H1 (cell line): ENCODE results near the gene ZFAND4. TPM values are rescaled to one million over a fixed set of nuclear protein-coding genes. Genes with fewer than 3 reads are reported as not detected.

Experiments used
- CTCF ChIA-PET: fragments of 300-600 bp; sonication (Branson Sonifier 250); formaldehyde crosslinking; loops from one replicate; lab custom pipeline; 2021; ENCODE audit not compliant: partially characterized antibody; lab: Charles Lee
- POLR2A ChIA-PET: fragments of 300-600 bp; sonication (Branson Sonifier 250); formaldehyde crosslinking; loops from one replicate; lab custom pipeline; 2021; ENCODE audit warnings: inconsistent platforms; ENCODE audit not compliant: partially characterized antibody; lab: Charles Lee
- DNase-seq, 2 experiments: peaks; one replicate each; pipeline versions ENCODE4 v3.0.0 to v3.0.0-alpha.2; 2010 to 2022; ENCODE audit warnings: low spot score in 2 of 2, low read depth in 1 of 2, mixed read lengths in 1 of 2
- FAIRE-seq: peaks from 2 replicates; lab custom pipeline; 2011; peaks lifted over from hg19 to GRCh38; lab: Jason Lieb, UNC
- H2AFZ ChIP-seq: 2 replicates; pipeline ENCODE4 v1.8.1; 2012; ENCODE audit warnings: low read length, inconsistent platforms
- H2AK5ac ChIP-seq: 2 replicates; pipeline ENCODE4 v1.6.1; 2013; ENCODE audit warnings: low read depth, low read length
- H2BK120ac ChIP-seq: replicated peaks from 2 replicates; pipeline ENCODE3; 2013; ENCODE audit warnings: low read depth, low read length, inconsistent platforms
- H2BK12ac ChIP-seq: 2 replicates; pipeline ENCODE4 v1.6.1; 2013; ENCODE audit warnings: low read depth, low read length
- H2BK15ac ChIP-seq: 2 replicates; pipeline ENCODE4 v1.6.1; 2013; ENCODE audit warnings: low read length
- H2BK20ac ChIP-seq: 2 replicates; pipeline ENCODE4 v1.6.1; 2013; ENCODE audit warnings: low read length
- H2BK5ac ChIP-seq: 2 replicates; pipeline ENCODE4 v1.6.1; 2013; ENCODE audit warnings: low read depth, low read length
- H3K14ac ChIP-seq: 2 replicates; pipeline ENCODE4 v1.6.1; 2013; ENCODE audit warnings: inconsistent platforms; ENCODE audit not compliant: insufficient read length
- H3K18ac ChIP-seq: 2 replicates; pipeline ENCODE4 v1.6.1; 2013; ENCODE audit warnings: low read length; ENCODE audit errors: extremely low read depth
- H3K23ac ChIP-seq: 2 replicates; pipeline ENCODE4 v1.6.1; 2013; ENCODE audit warnings: inconsistent platforms; ENCODE audit not compliant: insufficient read length
- H3K23me2 ChIP-seq: 2 replicates; pipeline ENCODE4 v1.6.1; 2013; ENCODE audit warnings: low read depth, low read length
- H3K27ac ChIP-seq: 2 replicates; pipeline ENCODE4 v1.6.1; 2011; ENCODE audit warnings: low read depth, low read length, inconsistent platforms
- H3K27me3 ChIP-seq, 4 experiments: replicated peaks in 1 of 4; 1 replicate in 1 of 4; 2 replicates in 3 of 4; pipeline versions ENCODE4 v1.6.1 to v1.8.1; 2011 to 2013; ENCODE audit warnings: low read length in 3 of 4, mild to moderate bottlenecking in 3 of 4, inconsistent platforms in 2 of 4, mixed read lengths in 2 of 4, moderate library complexity in 1 of 4; ENCODE audit not compliant: control insufficient read depth in 3 of 4, insufficient read depth in 3 of 4; ENCODE audit errors: extremely low read depth in 1 of 4
- H3K36me3 ChIP-seq, 4 experiments: 2 replicates each; pipeline versions ENCODE4 v1.6.1 to v1.8.1; 2011 to 2013; ENCODE audit warnings: mild to moderate bottlenecking in 4 of 4, low read length in 3 of 4, moderate library complexity in 2 of 4, control low read depth in 1 of 4, inconsistent platforms in 1 of 4; ENCODE audit not compliant: insufficient read depth in 4 of 4, control insufficient read depth in 2 of 4
- H3K4ac ChIP-seq: replicated peaks from 2 replicates; pipeline ENCODE3; 2013; ENCODE audit warnings: low read length, low read depth, mixed read lengths, inconsistent platforms; ENCODE audit not compliant: insufficient read length
- H3K4me1 ChIP-seq, 4 experiments: replicated peaks in 1 of 4; 1 replicate in 1 of 4; 2 replicates in 3 of 4; pipeline versions ENCODE4 v1.6.1 to v1.8.1; 2011 to 2013; ENCODE audit warnings: low read length in 3 of 4, inconsistent platforms in 2 of 4, mixed read lengths in 1 of 4; ENCODE audit not compliant: insufficient read depth in 4 of 4, control insufficient read depth in 3 of 4
- H3K4me2 ChIP-seq, 2 experiments: 2 replicates each; pipeline versions ENCODE4 v1.6.1 to v1.8.1; 2011 to 2013; ENCODE audit warnings: low read depth in 2 of 2, low read length in 2 of 2, control low read depth in 1 of 2, inconsistent platforms in 1 of 2, mild to moderate bottlenecking in 1 of 2; ENCODE audit not compliant: insufficient read depth in 1 of 2
- H3K4me3 ChIP-seq, 4 experiments: fragments of 200-600, 300-600 bp in 1 of 4; sonication (generic), shearing (Covaris generic), sonication (Bioruptor Twin) in 1 of 4; 2 replicates each; pipeline versions ENCODE4 v1.5.1 to v1.8.1; 2011 to 2016; ENCODE audit warnings: low read length in 4 of 4, low read depth in 3 of 4, control low read depth in 2 of 4, inconsistent platforms in 2 of 4, mild to moderate bottlenecking in 2 of 4, mixed read lengths in 1 of 4, moderate library complexity in 1 of 4; ENCODE audit not compliant: insufficient read depth in 2 of 4; ENCODE audit errors: extremely low read depth in 1 of 4
- H3K56ac ChIP-seq: replicated peaks from 2 replicates; pipeline ENCODE3; 2013; ENCODE audit warnings: low read depth, mild to moderate bottlenecking, mixed read lengths, low read length, inconsistent platforms; ENCODE audit not compliant: insufficient read length
- H3K79me1 ChIP-seq: 2 replicates; pipeline ENCODE4 v1.6.1; 2013; ENCODE audit warnings: low read depth, low read length, control low read depth
- H3K79me2 ChIP-seq, 2 experiments: 2 replicates each; pipeline versions ENCODE4 v1.6.1 to v1.8.1; 2012 to 2013; ENCODE audit warnings: low read length in 2 of 2, mild to moderate bottlenecking in 2 of 2, inconsistent platforms in 1 of 2; ENCODE audit not compliant: insufficient read depth in 2 of 2, control insufficient read depth in 1 of 2
- H3K9ac ChIP-seq, 4 experiments: replicated peaks in 1 of 4; 1 replicate in 1 of 4; 2 replicates in 3 of 4; pipeline versions ENCODE4 v1.6.1 to v1.8.1; 2011 to 2013; ENCODE audit warnings: low read depth in 3 of 4, low read length in 3 of 4, control low read depth in 2 of 4, mild to moderate bottlenecking in 2 of 4, moderate library complexity in 2 of 4, inconsistent platforms in 1 of 4; ENCODE audit errors: extremely low read depth in 1 of 4
- H3K9me3 ChIP-seq, 2 experiments: 2 replicates each; pipeline versions ENCODE4 v1.6.1 to v1.8.1; 2012 to 2013; ENCODE audit warnings: mild to moderate bottlenecking in 2 of 2, moderate library complexity in 2 of 2, control low read depth in 1 of 2, inconsistent platforms in 1 of 2, low read depth in 1 of 2, low read length in 1 of 2, mixed read lengths in 1 of 2; ENCODE audit not compliant: insufficient read depth in 2 of 2
- H4K20me1 ChIP-seq, 2 experiments: replicated peaks in 1 of 2; 2 replicates each; pipeline versions ENCODE3 to v1.8.1; 2011 to 2013; ENCODE audit warnings: inconsistent platforms in 2 of 2, low read length in 2 of 2, mild to moderate bottlenecking in 1 of 2; ENCODE audit not compliant: insufficient read depth in 2 of 2, control insufficient read depth in 1 of 2
- H4K5ac ChIP-seq: 2 replicates; pipeline ENCODE4 v1.6.1; 2013; ENCODE audit warnings: low read length, low read depth, mixed read lengths, inconsistent platforms; ENCODE audit not compliant: insufficient read length
- H4K8ac ChIP-seq: 2 replicates; pipeline ENCODE4 v1.8.0; 2013; ENCODE audit warnings: mild to moderate bottlenecking, moderate library complexity, low read length, inconsistent platforms; ENCODE audit not compliant: insufficient read depth; ENCODE audit errors: extremely low read depth
- H4K91ac ChIP-seq: replicated peaks from 2 replicates; pipeline ENCODE3; 2013; ENCODE audit warnings: low read length, mixed read lengths, inconsistent platforms; ENCODE audit not compliant: insufficient read length
- ATF3 ChIP-seq: IDR thresholded peaks from 2 replicates; pipeline ENCODE4 v1.6.1; 2011; ENCODE audit warnings: low read depth, mild to moderate bottlenecking, low read length; ENCODE audit not compliant: insufficient read depth
- BACH1 ChIP-seq: IDR thresholded peaks from 2 replicates; pipeline ENCODE4 v1.6.1; 2012; ENCODE audit warnings: low read length, improper control_type of control experiment
- BCL11A ChIP-seq, 2 experiments: IDR thresholded peaks; one replicate each; pipeline ENCODE4 v1.6.1; 2011; ENCODE audit warnings: low read depth in 2 of 2, low read length in 2 of 2, mild to moderate bottlenecking in 2 of 2
- CEBPB ChIP-seq: IDR thresholded peaks from 2 replicates; pipeline ENCODE4 v1.6.1; 2012; ENCODE audit warnings: low read depth, low read length
- EP300 ChIP-seq, 2 experiments: IDR thresholded peaks; 1 replicate in 1 of 2; 2 replicates in 1 of 2; pipeline ENCODE4 v1.6.1; 2011 to 2012; ENCODE audit warnings: low read depth in 2 of 2, low read length in 2 of 2, mild to moderate bottlenecking in 2 of 2, borderline replicate concordance in 1 of 2, inconsistent platforms in 1 of 2, moderate library complexity in 1 of 2
- JUN ChIP-seq: IDR thresholded peaks from 2 replicates; pipeline ENCODE4 v1.6.1; 2011; ENCODE audit warnings: low read depth, mild to moderate bottlenecking, improper control_type of control experiment, low read length
- RBBP5 ChIP-seq: IDR thresholded peaks from 2 replicates; pipeline ENCODE4 v1.7.1; 2012; ENCODE audit warnings: low read depth, mild to moderate bottlenecking, inconsistent platforms, low read length, moderate library complexity, borderline replicate concordance
- RFX5 ChIP-seq: IDR thresholded peaks from 2 replicates; pipeline ENCODE4 v1.6.1; 2011; ENCODE audit warnings: low read depth, low read length, improper control_type of control experiment, borderline replicate concordance
- SP4 ChIP-seq: IDR thresholded peaks from 2 replicates; pipeline ENCODE4 v1.6.1; 2012; ENCODE audit warnings: low read length, inconsistent platforms
- TCF12 ChIP-seq: IDR thresholded peaks from 2 replicates; pipeline ENCODE4 v1.6.1; 2011; ENCODE audit warnings: low read depth, mild to moderate bottlenecking, low read length
- TEAD4 ChIP-seq: IDR thresholded peaks from 2 replicates; pipeline ENCODE4 v1.6.1; 2012; ENCODE audit warnings: low read depth, low read length, inconsistent platforms, mixed read lengths
- YY1 ChIP-seq: IDR thresholded peaks from 2 replicates; pipeline ENCODE4 v1.6.1; 2011; ENCODE audit warnings: low read depth, mild to moderate bottlenecking, low read length
- ZNF274 ChIP-seq: IDR thresholded peaks from 2 replicates; pipeline ENCODE4 v1.7.0; 2012; ENCODE audit warnings: low read length, borderline replicate concordance; ENCODE audit errors: extremely low read depth
- WGBS, 2 experiments: shearing (Covaris generic) in 1 of 2; methylation state at CpG; one replicate each; pipeline versions ENCODE4 v1.1.6 to v1.1.7; 2013 to 2015; ENCODE audit warnings: low lambda C conversion rate in 2 of 2, mixed read lengths in 2 of 2, inconsistent platforms in 1 of 2, low coverage in 1 of 2, missing lambda C conversion rate in 1 of 2; ENCODE audit not compliant: insufficient replicate concordance in 2 of 2, insufficient coverage in 1 of 2, insufficient read length in 1 of 2; ENCODE audit errors: extremely low coverage in 1 of 2, missing lambda C conversion rate in 1 of 2; 5-methylcytosine and 5-hydroxymethylcytosine counted together
- polyA plus RNA-seq, 7 experiments: library from polyadenylated mRNA; depleted of rRNA in 3 of 7; stranded (reverse) in 5 of 7; unstranded in 2 of 7; fragments of >200 nt in 5 of 7; fragments of 200-250 nt in 2 of 7; gene quantifications; 1 replicate in 5 of 7; 2 replicates in 1 of 7; 4 replicates in 1 of 7; pipeline versions ENCODE4 v1.2.1 to v1.2.3, GENCODE V29; 2011 to 2013; ENCODE audit warnings: missing spikeins in 2 of 7, mixed read lengths in 2 of 7
- total RNA-seq: library from RNA; stranded (reverse); fragmentation: NEBNext Ultra II Directional; extraction: Animal tissue kit (Norgen Biotek cat#: 25700); gene quantifications from 2 replicates; pipeline ENCODE4 v1.2.1, GENCODE V29; 2021
- TF ChIP-seq, protein P1 (sequence below): IDR thresholded peaks from 2 replicates; pipeline ENCODE4 v1.6.1; 2011; ENCODE audit warnings: low read length, improper control_type of control experiment

ZFAND4 gene
- total and polyA plus RNA-seq, 2 of the 8 experiments (the other 6 are each of a cell fraction or from before 2014, with no cell fraction given), result 2.8 to 17.8 TPM

DNA sequence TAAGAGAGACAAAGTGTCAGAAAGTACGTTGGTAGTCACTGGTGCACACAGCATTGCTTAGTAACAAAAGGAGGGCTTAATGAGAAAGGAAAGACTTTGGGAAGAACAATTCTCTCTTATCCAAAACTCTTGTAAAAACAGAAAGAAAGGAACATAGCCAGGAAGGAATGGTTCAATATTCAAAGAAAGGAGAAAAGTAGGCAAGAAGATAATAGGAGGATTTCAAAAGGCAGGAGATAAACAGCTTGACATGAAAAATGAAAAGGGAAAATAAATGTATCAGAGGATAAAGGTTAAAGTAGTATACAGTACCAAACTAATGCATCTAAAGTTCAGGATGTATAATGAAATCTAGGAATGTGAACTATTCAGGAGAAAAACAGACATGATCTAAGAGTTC is 20.1 kb downstream of the ZFAND4 start:
- H4K5ac ChIP-seq, result no peak overlapping the region
- ChIA-PET CTCF (no interaction called here), POLR2A (no interaction called here)
- no peak overlapping the region for H3K9ac ChIP-seq
- no peaks in the 10 kb centered on the region for H3K79me1 ChIP-seq
- no peak overlapping the region for H2BK15ac ChIP-seq
- H2AK5ac ChIP-seq, result no peak overlapping the region
- no peak overlapping the region for H3K4me3 ChIP-seq
- H4K8ac ChIP-seq, result no peak overlapping the region
- H2AFZ ChIP-seq, result no peak overlapping the region
- WGBS, 2 experiments, result 75% methylated on average over 1 of the region's 1 CpG; no CpG with 5 or more reads in 1 of the 2 experiments
- H4K20me1 ChIP-seq, result peaks cover 0 to 1% of the 10 kb centered on the region in 2 experiments
- no peak overlapping the region for H3K18ac ChIP-seq
- H3K4me1 ChIP-seq, result no peaks in the 10 kb centered on the region
- H2BK12ac ChIP-seq, result no peak overlapping the region
- no peak overlapping the region for H3K14ac ChIP-seq
- H3K79me2 ChIP-seq, result peaks cover 0 to 8% of the 10 kb centered on the region in 2 experiments; a peak in 2 of 4 replicates
- H3K23ac ChIP-seq, result no peak overlapping the region
- no peak overlapping the region for H3K56ac ChIP-seq
- H2BK20ac ChIP-seq, result no peak overlapping the region
- H3K27me3 ChIP-seq, result no peaks in the 10 kb centered on the region
- no peak for DNase-seq
- H4K91ac ChIP-seq, result no peak overlapping the region
- H2BK120ac ChIP-seq, result no peak overlapping the region
- H3K23me2 ChIP-seq, result no peaks in the 10 kb centered on the region
- no peak overlapping the region for H3K4me2 ChIP-seq
- no peak overlapping the region for H3K27ac ChIP-seq
- H2BK5ac ChIP-seq, result no peak overlapping the region
- H3K36me3 ChIP-seq, result peaks cover 0 to 4% (median 1%) of the 10 kb centered on the region in 4 experiments; a peak in 4 of 8 replicates
- H3K9me3 ChIP-seq, result no peaks in the 10 kb centered on the region
- H3K4ac ChIP-seq, result no peak overlapping the region
- no peak for FAIRE-seq
- TF ChIP-seq CEBPB (no peak), EP300 (IDR thresholded peaks at IDR 0.05; ENCODE audit: borderline replicate concordance in 1 of 2, low read depth in 2 of 2, low read length in 2 of 2) (no peak), TCF12 (no peak), ATF3 (no peak), YY1 (no peak), RBBP5 (no peak), SP4 (no peak), TEAD4 (no peak), BACH1 (no peak), BCL11A (IDR thresholded peaks at IDR 0.05; ENCODE audit: low read depth in 2 of 2, low read length in 2 of 2) (no peak), RFX5 (no peak), JUN (no peak), ZNF274 (no peak)
- TF ChIP-seq, protein P1, sequence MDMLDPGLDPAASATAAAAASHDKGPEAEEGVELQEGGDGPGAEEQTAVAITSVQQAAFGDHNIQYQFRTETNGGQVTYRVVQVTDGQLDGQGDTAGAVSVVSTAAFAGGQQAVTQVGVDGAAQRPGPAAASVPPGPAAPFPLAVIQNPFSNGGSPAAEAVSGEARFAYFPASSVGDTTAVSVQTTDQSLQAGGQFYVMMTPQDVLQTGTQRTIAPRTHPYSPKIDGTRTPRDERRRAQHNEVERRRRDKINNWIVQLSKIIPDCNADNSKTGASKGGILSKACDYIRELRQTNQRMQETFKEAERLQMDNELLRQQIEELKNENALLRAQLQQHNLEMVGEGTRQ, result no peak
